Stimulated activated CD4-positive, alpha-beta T cell treated with anti-CD3 and anti-CD28 coated beads, TNF-alpha, amount 100 ng/mL, for 4 hours (primary cell): ENCODE measurements around the gene BZW2.
"Not testable (repeated sequence)": the region's sequence is repeated elsewhere in the genome, so short reads cannot be mapped to it uniquely, and the experiment has no call there.

ENCODE experiments used
- DNase-seq, 3 experiments: peaks; one replicate each; pipeline ENCODE4 v3.0.0-alpha.2; 2020; ENCODE audit warnings: low read depth in 3 of 3

BZW2 gene

GRCh38 chr7:16644636-16645592 is 1.1 kb upstream of the BZW2 start:
- peak; percentile 17 to 32 (median 24) for DNase-seq

GRCh38 chr7:16646472-16647072 is 591 bp downstream of the BZW2 start:
- no peak for DNase-seq

GRCh38 chr7:16647435-16647960 is 1.5 kb downstream of the BZW2 start:
- DNase-seq, result no peak

- no peak for DNase-seq
These were observed 2.6 kb downstream of the BZW2 start for GRCh38 chr7:16648551-16648950.

GRCh38 chr7:16649196-16649595 is 3.2 kb downstream of the BZW2 start:
- no peak for DNase-seq

- DNase-seq, result no peak
These were observed 4.3 kb downstream of the BZW2 start for GRCh38 chr7:16650266-16650665.

- DNase-seq, result no peak
These were observed 5.6 kb downstream of the BZW2 start for GRCh38 chr7:16651396-16652239.

GRCh38 chr7:16652240-16652583 is 6.2 kb downstream of the BZW2 start:
- no peak for DNase-seq

- no peak for DNase-seq
These were observed 6.9 kb downstream of the BZW2 start for GRCh38 chr7:16652888-16653287.

- DNase-seq, result no peak
These were observed 9.4 kb downstream of the BZW2 start for GRCh38 chr7:16655394-16655793.

GRCh38 chr7:16656141-16656540 is 10.2 kb downstream of the BZW2 start:
- no peak for DNase-seq

GRCh38 chr7:16657656-16658279 is 11.8 kb downstream of the BZW2 start:
- no peak for DNase-seq

- not testable (repeated sequence) for DNase-seq
These were observed 14.0 kb downstream of the BZW2 start for GRCh38 chr7:16659854-16660497.

GRCh38 chr7:16660702-16661464 is 14.9 kb downstream of the BZW2 start:
- DNase-seq, result no peak

- no peak for DNase-seq
These were observed 15.9 kb downstream of the BZW2 start for GRCh38 chr7:16661924-16662323.

- no peak for DNase-seq
These were observed 21.4 kb downstream of the BZW2 start for GRCh38 chr7:16667355-16667754.

GRCh38 chr7:16668049-16668858 is 22.3 kb downstream of the BZW2 start:
- no peak for DNase-seq

- no peak for DNase-seq
These were observed 23.0 kb downstream of the BZW2 start for GRCh38 chr7:16668978-16669377.

- no peak for DNase-seq
These were observed 23.6 kb downstream of the BZW2 start for GRCh38 chr7:16669581-16669980.
